PC-3 (cell line): ENCODE measurements around the gene FAM98C. TPM values are rescaled to one million over a fixed set of nuclear protein-coding genes. Genes with fewer than 3 reads are reported as not detected.

Experiments used
- ATAC-seq: fragments of 200-7000 bp; cut with Tn5 transposase; 2 replicates; pipeline ENCODE4 v1.9.1; 2020; ENCODE audit warnings: mild to moderate bottlenecking, moderate library complexity
- BruUV-seq: library from RNA; stranded (reverse); fragments of 400-500 nt; replicated peaks from 2 replicates; lab custom pipeline; 2021; lab: Mats Ljungman, UMichigan
- CTCF ChIA-PET: fragments of 300-600 bp; sonication (Branson Sonifier 250); formaldehyde crosslinking; loops from one replicate; lab custom pipeline; 2022; ENCODE audit warnings: antibody characterized with exemption; lab: Charles Lee
- POLR2A ChIA-PET: fragments of 300-600 bp; sonication (Branson Sonifier 250); formaldehyde crosslinking; loops from one replicate; lab custom pipeline; 2022; ENCODE audit warnings: antibody characterized with exemption; ENCODE audit not compliant: unreplicated experiment; lab: Charles Lee
- DNase-seq: peaks from one replicate; pipeline ENCODE4 v3.0.0-alpha.2; 2015
- H2AFZ ChIP-seq: fragments of 300-600 bp; sonication (generic); 2 replicates; pipeline ENCODE4 v1.6.0; 2016; ENCODE audit warnings: antibody characterized with exemption, low read length
- H3F3A ChIP-seq: fragments of 300-600 bp; sonication (generic); one replicate; pipeline ENCODE4 v1.6.0; 2017; ENCODE audit warnings: antibody characterized with exemption, low read length, control low read depth, mild to moderate bottlenecking; ENCODE audit not compliant: unreplicated experiment
- H3K27ac ChIP-seq: fragments of 300-600 bp; sonication (generic); 2 replicates; pipeline ENCODE4 v1.5.1; 2016; ENCODE audit warnings: mild to moderate bottlenecking, low read length
- H3K27me3 ChIP-seq: fragments of 300-600 bp; sonication (generic); 2 replicates; pipeline ENCODE4 v1.6.1; 2016; ENCODE audit warnings: low read length, mixed read lengths
- H3K36me3 ChIP-seq: fragments of 300-600 bp; sonication (generic); 2 replicates; pipeline ENCODE4 v1.6.1; 2016; ENCODE audit warnings: low read depth, mixed run types, low read length, mixed read lengths
- H3K4me1 ChIP-seq: fragments of 300-600 bp; sonication (generic); 2 replicates; pipeline ENCODE4 v1.5.1; 2016; ENCODE audit warnings: low read length; ENCODE audit not compliant: insufficient read depth
- H3K4me2 ChIP-seq: fragments of 300-600 bp; sonication (generic); 2 replicates; pipeline ENCODE4 v1.6.0; 2016; ENCODE audit warnings: low read length
- H3K4me3 ChIP-seq: fragments of 300-600 bp; sonication (generic); 2 replicates; pipeline ENCODE4 v1.5.1; 2016; ENCODE audit warnings: mild to moderate bottlenecking, low read length, mixed read lengths
- H3K79me2 ChIP-seq: fragments of 300-600 bp; sonication (generic); 2 replicates; pipeline ENCODE4 v1.6.1; 2017; ENCODE audit warnings: low read length, mixed read lengths
- H3K9ac ChIP-seq: fragments of 300-600 bp; sonication (generic); 2 replicates; pipeline ENCODE4 v1.6.0; 2016; ENCODE audit warnings: mild to moderate bottlenecking, low read length
- H3K9me2 ChIP-seq: fragments of 300-600 bp; sonication (generic); replicated peaks from 2 replicates; pipeline ENCODE4 v1.6.1; 2016; ENCODE audit warnings: mixed run types, low read length, mixed read lengths
- H3K9me3 ChIP-seq: fragments of 300-600 bp; sonication (generic); 2 replicates; pipeline ENCODE4 v1.6.1; 2016; ENCODE audit warnings: low read length, mixed read lengths
- H4K20me1 ChIP-seq: fragments of 300-600 bp; sonication (generic); 2 replicates; pipeline ENCODE4 v1.6.1; 2016; ENCODE audit warnings: low read length, mixed read lengths
- EZH2 ChIP-seq: fragments of 300-600 bp; sonication (generic); IDR thresholded peaks from one replicate; pipeline ENCODE4 v1.6.1; 2017; ENCODE audit warnings: antibody characterized with exemption, mild to moderate bottlenecking, low read length; ENCODE audit not compliant: unreplicated experiment
- EZH2phosphoT487 ChIP-seq: fragments of 300-600 bp; sonication (generic); IDR thresholded peaks from 2 replicates; pipeline ENCODE4 v1.6.1; 2018; ENCODE audit warnings: mild to moderate bottlenecking, antibody characterized with exemption, low read length, borderline replicate concordance
- intact Hi-C: fragments of 100-400 bp; cut with micrococcal nuclease; formaldehyde crosslinking; loops from 2 replicates; pipeline ENCODE4 v1.9.0; 2023
- total RNA-seq: library from RNA; depleted of rRNA; stranded (reverse); fragments of >200 nt; gene quantifications from 2 replicates; pipeline ENCODE4 v1.2.3, GENCODE V29; 2014
- TF ChIP-seq, protein P1 (sequence below): fragments of 300-600 bp; sonication (generic); conservative IDR thresholded peaks from 2 replicates; pipeline ENCODE4 v1.5.1; 2017; ENCODE audit warnings: antibody characterized with exemption, low read depth, mild to moderate bottlenecking, low read length

FAM98C gene
- total RNA-seq, 1 experiment from 2014 or later: 23.5 TPM

DNA sequence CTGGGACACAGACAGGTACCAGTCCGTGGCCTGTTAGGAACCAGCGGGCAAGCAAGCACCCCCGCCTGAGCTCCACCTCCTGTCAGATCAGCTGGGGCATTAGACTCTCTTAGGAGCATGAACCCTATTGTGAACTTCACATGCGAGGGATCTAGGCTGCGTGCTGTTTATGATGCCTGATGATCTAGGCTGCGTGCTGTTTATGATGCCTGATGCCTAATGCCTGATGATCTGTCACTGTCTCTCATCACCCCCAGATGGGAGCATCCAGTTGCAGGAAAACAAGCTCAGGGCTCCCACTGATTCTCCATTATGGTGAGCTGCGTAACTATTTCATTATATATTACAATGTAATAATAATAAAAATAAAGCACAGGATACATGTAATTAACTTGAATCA lies 19.5 kb downstream of the FAM98C start:
- Histone ChIP-seq H3K4me2 (no peak overlapping the region), H3K36me3 (no peaks in the 10 kb centered on the region), H3K79me2 (no peaks in the 10 kb centered on the region), H3K4me1 (peaks cover 5% of the 10 kb centered on the region; the same call in 1 of the 2 replicates), H3K4me3 (no peak overlapping the region), H3K9ac (no peak overlapping the region), H2AFZ (no peak overlapping the region), H4K20me1 (no peaks in the 10 kb centered on the region), H3K27me3 (no peaks in the 10 kb centered on the region), H3K9me2 (no peaks in the 10 kb centered on the region), H3F3A (no peaks in the 10 kb centered on the region), H3K9me3 (no peaks in the 10 kb centered on the region), H3K27ac (no peak overlapping the region)
- no TSS peak for BruUV-seq
- no peak for ATAC-seq
- TF ChIP-seq EZH2phosphoT487 (no peak), EZH2 (no peak)
- TF ChIP-seq, protein P1, sequence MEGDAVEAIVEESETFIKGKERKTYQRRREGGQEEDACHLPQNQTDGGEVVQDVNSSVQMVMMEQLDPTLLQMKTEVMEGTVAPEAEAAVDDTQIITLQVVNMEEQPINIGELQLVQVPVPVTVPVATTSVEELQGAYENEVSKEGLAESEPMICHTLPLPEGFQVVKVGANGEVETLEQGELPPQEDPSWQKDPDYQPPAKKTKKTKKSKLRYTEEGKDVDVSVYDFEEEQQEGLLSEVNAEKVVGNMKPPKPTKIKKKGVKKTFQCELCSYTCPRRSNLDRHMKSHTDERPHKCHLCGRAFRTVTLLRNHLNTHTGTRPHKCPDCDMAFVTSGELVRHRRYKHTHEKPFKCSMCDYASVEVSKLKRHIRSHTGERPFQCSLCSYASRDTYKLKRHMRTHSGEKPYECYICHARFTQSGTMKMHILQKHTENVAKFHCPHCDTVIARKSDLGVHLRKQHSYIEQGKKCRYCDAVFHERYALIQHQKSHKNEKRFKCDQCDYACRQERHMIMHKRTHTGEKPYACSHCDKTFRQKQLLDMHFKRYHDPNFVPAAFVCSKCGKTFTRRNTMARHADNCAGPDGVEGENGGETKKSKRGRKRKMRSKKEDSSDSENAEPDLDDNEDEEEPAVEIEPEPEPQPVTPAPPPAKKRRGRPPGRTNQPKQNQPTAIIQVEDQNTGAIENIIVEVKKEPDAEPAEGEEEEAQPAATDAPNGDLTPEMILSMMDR: no peak
- ChIA-PET POLR2A (no interaction called here), CTCF (no interaction called here)
- no peak for DNase-seq
- intact Hi-C loops: no loop called here

DNA sequence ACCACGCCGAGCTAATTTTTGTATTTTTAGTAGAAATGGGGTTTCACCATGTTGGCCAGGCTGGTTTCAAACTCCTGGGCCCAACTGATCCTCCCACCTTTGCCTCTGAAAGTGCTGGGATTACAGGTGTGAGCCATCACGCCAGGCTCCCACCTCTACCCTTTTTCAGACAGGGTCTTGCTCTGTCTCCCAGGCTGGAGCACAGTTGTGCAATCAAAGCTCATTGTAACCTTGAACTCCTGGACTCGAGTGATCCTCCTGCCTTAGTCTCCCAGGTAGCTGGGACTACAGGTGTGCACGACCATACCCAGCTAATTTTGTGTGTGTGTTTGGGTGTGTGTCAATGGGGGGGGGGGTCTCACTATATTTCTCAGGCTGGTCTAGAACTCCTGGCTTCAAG lies 21.4 kb downstream of the FAM98C start:
- H3K4me2 ChIP-seq: no peak overlapping the region
- no peak overlapping the region for H2AFZ ChIP-seq
- H3K36me3 ChIP-seq: no peaks in the 10 kb centered on the region
- H3K4me3 ChIP-seq: no peak overlapping the region
- no peak overlapping the region for H3K27ac ChIP-seq
- no peaks in the 10 kb centered on the region for H4K20me1 ChIP-seq
- H3K27me3 ChIP-seq: no peaks in the 10 kb centered on the region
- TF ChIP-seq, protein P1: no peak
- TF ChIP-seq EZH2phosphoT487: no peak
- no peak for TF ChIP-seq EZH2
- ChIA-PET CTCF (no interaction called here), POLR2A (no interaction called here)
- ATAC-seq: no peak
- intact Hi-C loops: no loop called here
- no peak overlapping the region for H3K9ac ChIP-seq
- H3K9me3 ChIP-seq: no peaks in the 10 kb centered on the region
- no peaks in the 10 kb centered on the region for H3K9me2 ChIP-seq
- BruUV-seq: no TSS peak
- H3F3A ChIP-seq: no peaks in the 10 kb centered on the region
- no peaks in the 10 kb centered on the region for H3K4me1 ChIP-seq
- no peaks in the 10 kb centered on the region for H3K79me2 ChIP-seq
- no peak for DNase-seq

DNA sequence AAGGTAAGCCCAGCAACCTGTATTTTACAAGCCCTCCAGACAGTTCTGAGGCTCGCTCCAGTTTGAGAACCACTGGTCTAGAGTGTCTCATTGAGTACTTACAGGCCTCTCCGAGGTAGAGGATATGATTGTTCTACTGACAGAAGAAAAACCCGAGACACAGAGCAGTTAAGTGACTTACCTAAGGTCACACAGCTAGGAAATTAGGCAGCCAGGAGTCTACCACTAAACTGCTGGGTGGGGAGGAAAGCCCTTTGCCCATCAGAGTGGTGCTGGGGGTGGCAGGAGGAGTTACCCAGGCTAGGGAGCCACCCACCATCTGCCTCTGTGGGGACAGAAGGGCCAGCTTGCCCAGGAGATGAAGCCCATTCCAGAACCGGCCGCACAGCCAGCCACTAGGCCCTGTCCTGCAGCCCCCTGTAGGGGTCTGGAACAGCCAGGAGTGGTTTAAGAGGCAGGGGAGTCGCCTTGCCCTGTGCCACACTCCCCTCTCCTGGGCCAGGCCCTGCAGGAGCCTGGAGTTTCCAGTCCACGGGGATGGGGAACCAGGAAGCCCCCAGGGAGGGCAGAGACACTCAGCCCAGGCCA lies 22.4 kb downstream of the FAM98C start:
- no TSS peak for BruUV-seq
- Histone ChIP-seq H3K9me2 (no peaks in the 10 kb centered on the region), H3K4me1 (no peaks in the 10 kb centered on the region), H3K9ac (no peak overlapping the region), H3K79me2 (no peaks in the 10 kb centered on the region), H4K20me1 (no peaks in the 10 kb centered on the region), H2AFZ (no peak overlapping the region), H3K9me3 (no peaks in the 10 kb centered on the region), H3K4me3 (no peak overlapping the region), H3K4me2 (no peak overlapping the region), H3F3A (no peaks in the 10 kb centered on the region), H3K27ac (no peak overlapping the region), H3K27me3 (no peaks in the 10 kb centered on the region), H3K36me3 (no peaks in the 10 kb centered on the region)
- TF ChIP-seq EZH2phosphoT487: no peak
- no peak for TF ChIP-seq EZH2
- TF ChIP-seq, protein P1: no peak
- no peak for ATAC-seq
- DNase-seq: no peak
- ChIA-PET CTCF (no interaction called here), POLR2A (no interaction called here)
- intact Hi-C loops: no loop called here
